NOMO-1 (cell line): ENCODE results near the gene ADAMTS3.

Source experiments
- DNase-seq, 2 experiments: peaks; one replicate each; lab custom pipeline; 2025; ENCODE audit not compliant: unreplicated experiment in 2 of 2; lab: John Stamatoyannopoulos, UW

The ADAMTS3 gene

DNA sequence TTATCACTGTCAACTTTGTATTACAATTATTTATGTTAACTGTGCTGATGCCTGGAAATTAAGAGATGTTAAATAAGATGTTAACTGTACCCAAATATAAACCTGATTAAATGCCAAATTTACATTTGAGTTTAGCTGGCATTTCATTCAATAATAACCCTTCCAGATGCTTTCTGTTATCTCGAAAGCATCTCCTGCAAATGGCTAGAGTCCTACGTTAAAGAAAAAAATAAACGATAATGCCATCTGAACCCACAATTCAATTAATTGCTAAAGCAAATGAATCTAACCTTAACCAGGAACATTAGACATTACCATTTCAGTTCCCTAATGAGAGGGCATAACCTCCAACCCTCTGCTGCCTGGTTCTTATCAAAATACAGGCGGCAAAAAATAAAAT, 145.0 kb downstream of the ADAMTS3 start:
- DNase-seq, result no peak

GRCh38 chr4:72422416-72422815, 146.6 kb downstream of the ADAMTS3 start:
- no peak for DNase-seq

GRCh38 chr4:72418458-72418857, 150.6 kb downstream of the ADAMTS3 start:
- DNase-seq, result no peak

DNA sequence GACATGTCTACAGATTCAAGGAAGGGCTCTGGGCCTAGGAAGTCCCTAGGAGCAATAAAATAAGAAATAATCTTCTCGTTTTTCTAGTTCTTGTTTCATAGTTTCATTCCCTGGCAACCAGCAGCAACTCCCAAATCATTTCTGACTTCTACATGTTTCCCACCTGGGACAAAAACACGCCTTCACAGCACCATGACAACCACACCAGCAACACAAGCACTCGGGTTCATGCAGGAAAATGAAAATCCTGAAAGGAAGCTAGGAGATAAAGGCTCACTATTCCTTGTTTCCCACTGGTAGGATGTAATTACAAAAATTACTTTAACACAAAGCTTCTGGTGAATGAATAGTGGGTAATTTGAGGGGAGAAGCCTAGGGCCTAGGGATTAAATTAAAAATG, 158.9 kb downstream of the ADAMTS3 start:
- no peak for DNase-seq

DNA sequence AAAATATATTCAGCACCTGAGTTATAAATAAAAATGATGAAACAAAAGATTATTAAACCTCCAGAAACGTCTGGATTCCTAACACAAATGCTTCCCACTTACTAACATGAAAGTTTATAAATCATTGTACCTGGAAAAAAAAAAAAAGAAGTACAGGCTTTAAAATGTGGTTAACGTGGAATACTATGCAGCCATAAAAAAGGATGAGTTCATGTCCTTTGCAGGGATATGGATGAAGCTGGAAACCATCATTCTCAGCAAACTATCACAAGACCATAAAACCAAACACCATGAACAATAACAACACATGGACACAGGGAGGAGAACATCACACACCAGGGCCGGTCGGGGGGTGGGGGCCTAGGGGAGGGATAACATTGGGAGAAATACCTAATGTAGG, 160.5 kb downstream of the ADAMTS3 start:
- no peak for DNase-seq

- DNase-seq, result no peak
Observed at GRCh38 chr4:72405417-72405816, 163.6 kb downstream of the ADAMTS3 start.

DNA sequence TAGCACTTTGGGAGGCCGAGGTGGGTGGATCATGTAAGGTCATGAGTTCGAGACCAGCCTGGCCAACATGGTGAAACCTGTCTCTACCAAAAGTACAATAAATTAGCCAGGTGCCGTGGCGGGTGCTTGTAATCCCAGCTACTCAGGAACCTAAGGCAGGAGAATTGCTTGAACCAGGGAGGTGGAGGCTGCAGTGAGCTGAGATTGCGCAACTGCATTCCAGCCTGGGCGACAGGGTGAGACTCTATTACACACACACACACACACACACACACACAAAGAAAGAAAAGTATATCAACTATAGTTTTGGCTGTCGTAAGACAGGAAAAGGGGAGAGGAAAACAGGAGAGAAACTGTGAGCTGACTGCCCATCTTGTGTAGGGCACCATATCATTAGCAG, 171.7 kb downstream of the ADAMTS3 start:
- no peak for DNase-seq

GRCh38 chr4:72394012-72394663, 174.9 kb downstream of the ADAMTS3 start:
- no peak for DNase-seq

DNA sequence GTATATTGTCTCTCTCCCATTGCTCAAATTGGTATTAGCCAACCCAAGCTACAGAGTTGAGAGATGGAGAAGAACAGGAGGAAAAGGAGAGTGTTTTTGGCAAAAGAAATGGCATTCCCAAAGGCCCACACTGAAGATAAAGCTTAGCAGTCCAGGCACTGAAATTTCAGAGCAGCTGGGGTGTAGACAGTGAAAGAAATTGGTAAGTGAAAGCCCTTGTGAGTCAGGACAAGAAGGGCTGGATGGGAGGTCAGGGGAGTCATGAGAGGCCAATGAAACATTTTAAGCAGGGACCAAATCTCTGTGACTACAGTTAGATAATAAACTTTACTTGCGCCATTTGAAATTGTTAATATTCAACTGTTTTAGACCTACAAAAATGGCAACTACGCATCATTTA, 177.7 kb downstream of the ADAMTS3 start:
- no peak for DNase-seq

- DNase-seq, result no peak
Observed at GRCh38 chr4:72390409-72390808, 178.6 kb downstream of the ADAMTS3 start.

GRCh38 chr4:72388521-72388920, 180.5 kb downstream of the ADAMTS3 start:
- DNase-seq, result no peak

DNA sequence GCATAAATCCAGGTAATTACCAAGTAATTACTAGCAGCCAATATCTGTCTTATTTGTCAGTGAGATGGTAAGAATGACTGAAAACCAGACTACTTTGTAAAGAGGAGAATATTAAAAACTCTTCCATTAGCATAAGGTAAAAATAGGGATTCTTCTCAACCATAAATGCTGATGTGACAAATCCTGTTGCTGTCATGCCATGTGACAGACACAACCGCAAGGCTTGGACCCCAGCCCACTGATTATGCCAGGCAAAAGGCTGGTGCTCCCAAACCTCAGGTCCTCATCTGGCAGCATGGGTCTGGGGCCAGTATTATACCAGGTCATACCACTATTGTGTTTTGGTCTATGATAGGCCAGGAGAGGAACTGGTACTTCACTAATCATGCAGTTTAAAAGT, 181.1 kb downstream of the ADAMTS3 start:
- no peak for DNase-seq

GRCh38 chr4:72383439-72383838, 185.6 kb downstream of the ADAMTS3 start:
- DNase-seq, result no peak

- DNase-seq, result no peak
Observed at GRCh38 chr4:72378901-72379300, 190.1 kb downstream of the ADAMTS3 start.

GRCh38 chr4:72377491-72378194, 191.4 kb downstream of the ADAMTS3 start:
- no peak for DNase-seq

GRCh38 chr4:72376901-72377300, 192.1 kb downstream of the ADAMTS3 start:
- no peak for DNase-seq

- DNase-seq, result no peak
Observed at GRCh38 chr4:72375073-72375736, 193.8 kb downstream of the ADAMTS3 start.

DNA sequence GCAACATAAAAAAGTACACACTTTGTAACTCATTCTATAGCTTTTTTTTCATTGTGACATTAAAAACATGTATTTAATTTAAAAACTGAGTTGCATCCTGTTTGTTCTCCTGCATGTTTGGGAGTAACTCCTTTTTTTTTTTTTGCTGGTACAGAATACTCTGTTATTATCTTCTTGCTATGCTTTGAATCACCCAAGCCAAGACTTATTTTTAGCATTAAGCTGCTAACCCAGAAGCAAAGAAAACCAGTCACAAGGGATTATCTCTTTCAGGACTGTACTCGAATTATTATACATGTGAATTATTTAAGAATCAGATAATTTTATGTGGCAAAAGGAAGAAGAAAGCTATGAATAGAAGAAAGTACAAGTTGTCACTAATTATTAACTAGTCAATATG, 194.9 kb downstream of the ADAMTS3 start:
- no peak for DNase-seq

DNA sequence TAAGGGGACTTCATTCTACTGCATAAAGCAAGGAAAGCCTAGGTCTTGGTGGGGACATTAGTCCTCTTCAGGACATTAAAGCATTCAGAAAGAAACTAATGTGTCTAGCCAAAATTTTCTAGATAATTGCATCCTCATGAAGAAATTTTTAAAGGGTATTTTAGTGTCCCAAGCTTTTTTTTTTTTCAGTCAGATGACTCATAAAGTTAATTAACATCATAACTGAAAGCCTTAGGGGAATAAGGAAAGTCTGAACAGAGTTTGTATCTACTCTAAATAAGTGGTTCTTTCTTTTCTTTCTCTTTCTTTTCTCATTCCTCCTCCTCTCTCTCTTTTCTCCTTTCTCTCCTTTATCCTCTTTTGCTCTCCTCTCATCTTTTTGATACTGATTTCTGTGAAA, 202.4 kb downstream of the ADAMTS3 start:
- no peak for DNase-seq

DNA sequence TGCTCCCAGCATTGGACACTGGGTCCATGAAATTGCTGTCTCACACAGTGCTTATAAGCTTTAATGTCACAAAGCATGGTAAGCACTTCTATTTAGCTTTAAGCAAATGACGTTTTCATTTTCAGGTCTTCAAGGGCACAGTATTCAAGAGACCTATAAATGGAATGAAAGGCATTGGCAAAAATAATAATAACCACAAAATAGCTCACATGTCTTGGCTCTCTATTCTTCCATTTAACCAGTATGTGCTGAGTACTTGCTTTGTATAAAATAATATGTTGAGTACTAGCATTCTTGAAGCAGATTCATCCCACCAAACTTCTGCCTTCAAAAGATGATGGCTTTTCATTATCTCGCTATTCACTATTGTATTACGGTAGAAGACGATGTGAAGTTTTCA, 203.0 kb downstream of the ADAMTS3 start:
- no peak for DNase-seq

DNA sequence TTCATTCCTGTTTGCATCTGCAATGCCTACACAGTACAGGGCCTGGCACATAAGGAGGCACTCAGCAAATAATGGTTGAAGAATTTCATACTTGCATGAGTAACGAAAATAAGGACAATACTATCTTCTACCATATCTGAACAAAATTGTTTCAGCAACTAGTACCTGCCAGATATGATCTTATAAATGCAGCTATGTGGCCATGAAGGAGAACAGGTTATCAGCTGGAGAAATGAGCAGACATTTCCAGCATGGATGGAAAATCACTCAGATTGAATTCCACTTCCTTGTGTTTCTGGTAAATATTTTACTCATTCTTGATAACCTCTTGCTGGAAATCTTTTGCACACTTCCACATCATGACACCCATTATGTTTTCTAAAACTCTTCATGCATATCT, 204.0 kb downstream of the ADAMTS3 start:
- no peak for DNase-seq

- no peak for DNase-seq
Observed at GRCh38 chr4:72360075-72360474, 208.9 kb downstream of the ADAMTS3 start.
